Chondrocyte (in vitro differentiated cells): ENCODE results near the gene MUC5AC. TPM values are rescaled to one million over a fixed set of nuclear protein-coding genes. Genes with fewer than 3 reads are reported as not detected.

ENCODE experiments used
- DNase-seq: peaks from one replicate; pipeline ENCODE4 v3.0.0; 2021; ENCODE audit warnings: mixed read lengths, low spot score
- H3K27ac Mint-ChIP-seq: one replicate; pipeline ENCODE4 v1.8.0; 2021; ENCODE audit warnings: mild to moderate bottlenecking, moderate library complexity, mixed read lengths; ENCODE audit not compliant: unreplicated experiment
- H3K27me3 Mint-ChIP-seq: 2 replicates; pipeline ENCODE4 v1.8.0; 2021; ENCODE audit warnings: low read depth, mixed read lengths
- H3K36me3 Mint-ChIP-seq: 2 replicates; pipeline ENCODE4 v1.8.0; 2021; ENCODE audit warnings: low read depth, mixed read lengths
- H3K4me1 Mint-ChIP-seq: 2 replicates; pipeline ENCODE4 v1.8.0; 2021; ENCODE audit warnings: low read depth, mild to moderate bottlenecking, mixed read lengths
- H3K4me3 Mint-ChIP-seq: one replicate; pipeline ENCODE4 v1.8.0; 2021; ENCODE audit warnings: mild to moderate bottlenecking, moderate library complexity, mixed read lengths; ENCODE audit not compliant: unreplicated experiment
- H3K9me3 Mint-ChIP-seq: 2 replicates; pipeline ENCODE4 v1.8.0; 2021; ENCODE audit warnings: low read depth, mixed read lengths
- long read RNA-seq: library from polyadenylated mRNA; stranded (forward); transcript quantifications from one replicate; pipeline ENCODE4 v2.0.0, GENCODE V29; 2021
- total RNA-seq: library from RNA; stranded (reverse); gene quantifications from 3 replicates; pipeline ENCODE4 v1.2.1, GENCODE V29; 2021
- TF ChIP-seq, protein P1 (sequence below): fragments of 200-600 bp; sonication (generic); IDR thresholded peaks from 2 replicates; pipeline ENCODE4 v1.5.0; 2021; ENCODE audit warnings: antibody characterized with exemption, mild to moderate bottlenecking, moderate library complexity

Gene MUC5AC, protein sequence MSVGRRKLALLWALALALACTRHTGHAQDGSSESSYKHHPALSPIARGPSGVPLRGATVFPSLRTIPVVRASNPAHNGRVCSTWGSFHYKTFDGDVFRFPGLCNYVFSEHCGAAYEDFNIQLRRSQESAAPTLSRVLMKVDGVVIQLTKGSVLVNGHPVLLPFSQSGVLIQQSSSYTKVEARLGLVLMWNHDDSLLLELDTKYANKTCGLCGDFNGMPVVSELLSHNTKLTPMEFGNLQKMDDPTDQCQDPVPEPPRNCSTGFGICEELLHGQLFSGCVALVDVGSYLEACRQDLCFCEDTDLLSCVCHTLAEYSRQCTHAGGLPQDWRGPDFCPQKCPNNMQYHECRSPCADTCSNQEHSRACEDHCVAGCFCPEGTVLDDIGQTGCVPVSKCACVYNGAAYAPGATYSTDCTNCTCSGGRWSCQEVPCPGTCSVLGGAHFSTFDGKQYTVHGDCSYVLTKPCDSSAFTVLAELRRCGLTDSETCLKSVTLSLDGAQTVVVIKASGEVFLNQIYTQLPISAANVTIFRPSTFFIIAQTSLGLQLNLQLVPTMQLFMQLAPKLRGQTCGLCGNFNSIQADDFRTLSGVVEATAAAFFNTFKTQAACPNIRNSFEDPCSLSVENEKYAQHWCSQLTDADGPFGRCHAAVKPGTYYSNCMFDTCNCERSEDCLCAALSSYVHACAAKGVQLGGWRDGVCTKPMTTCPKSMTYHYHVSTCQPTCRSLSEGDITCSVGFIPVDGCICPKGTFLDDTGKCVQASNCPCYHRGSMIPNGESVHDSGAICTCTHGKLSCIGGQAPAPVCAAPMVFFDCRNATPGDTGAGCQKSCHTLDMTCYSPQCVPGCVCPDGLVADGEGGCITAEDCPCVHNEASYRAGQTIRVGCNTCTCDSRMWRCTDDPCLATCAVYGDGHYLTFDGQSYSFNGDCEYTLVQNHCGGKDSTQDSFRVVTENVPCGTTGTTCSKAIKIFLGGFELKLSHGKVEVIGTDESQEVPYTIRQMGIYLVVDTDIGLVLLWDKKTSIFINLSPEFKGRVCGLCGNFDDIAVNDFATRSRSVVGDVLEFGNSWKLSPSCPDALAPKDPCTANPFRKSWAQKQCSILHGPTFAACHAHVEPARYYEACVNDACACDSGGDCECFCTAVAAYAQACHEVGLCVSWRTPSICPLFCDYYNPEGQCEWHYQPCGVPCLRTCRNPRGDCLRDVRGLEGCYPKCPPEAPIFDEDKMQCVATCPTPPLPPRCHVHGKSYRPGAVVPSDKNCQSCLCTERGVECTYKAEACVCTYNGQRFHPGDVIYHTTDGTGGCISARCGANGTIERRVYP (N-terminal part only)
- not detected in 3 replicates for total RNA-seq
- long read RNA-seq, result 0 reads

DNA sequence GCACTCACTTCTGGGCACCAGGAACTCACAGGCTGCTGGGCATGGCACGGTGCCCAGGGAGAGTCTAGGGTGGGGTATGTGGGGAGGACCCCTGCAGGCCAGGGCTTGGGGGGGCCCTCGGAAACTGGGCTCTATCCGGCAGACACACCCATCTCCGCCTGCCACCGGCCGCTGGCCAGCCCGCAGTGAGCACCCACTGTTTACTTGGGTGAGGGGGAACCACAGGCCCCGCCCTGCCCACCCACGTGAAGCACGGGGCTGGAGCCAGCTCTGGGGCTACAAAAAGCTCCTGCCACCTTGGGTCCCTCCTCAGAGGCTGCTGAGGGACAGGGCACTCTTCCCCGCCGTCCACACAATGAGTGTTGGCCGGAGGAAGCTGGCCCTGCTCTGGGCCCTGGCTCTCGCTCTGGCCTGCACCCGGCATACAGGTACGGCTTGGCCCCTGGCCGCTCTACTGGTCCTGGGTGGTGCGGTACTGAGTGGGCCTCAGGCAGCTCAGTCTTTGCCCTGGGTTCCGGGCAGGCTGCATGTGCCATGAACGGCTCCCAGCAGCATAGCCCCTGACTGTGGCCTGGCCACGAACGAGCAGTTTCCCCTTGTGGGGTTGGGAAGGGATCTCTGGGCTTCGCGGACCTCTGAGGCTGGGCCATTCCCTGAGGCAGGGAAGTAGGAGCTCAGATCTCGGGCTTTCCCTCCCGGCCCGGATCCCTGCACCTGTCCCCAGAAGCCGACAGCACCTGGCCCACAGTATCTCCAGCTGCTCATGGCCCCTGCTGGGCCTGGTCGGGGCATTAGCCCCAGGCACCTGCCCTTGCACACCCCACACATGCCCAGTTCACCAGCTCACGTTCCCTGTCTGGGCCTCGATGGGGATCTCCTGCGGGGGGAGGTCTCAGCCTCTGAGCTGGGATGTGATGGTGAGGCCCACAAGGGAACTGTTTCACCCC lies at the start of gene MUC5AC:
MUC5AC (plus strand) TSS at position 309 of the 947 bp plus-strand sequence; CDS start at position 356, 47 bp downstream.
- Mint-ChIP-seq H3K27me3 (peaks cover 4% of the 10 kb centered on the region), H3K36me3 (no peaks in the 10 kb centered on the region), H3K9me3 (no peaks in the 10 kb centered on the region), H3K27ac (no peak within 1 kb of the TSS), H3K4me1 (peaks cover 4% of the 10 kb centered on the region), H3K4me3 (no peak within 1 kb of the TSS)
- no peak for DNase-seq
- TF ChIP-seq, protein P1, sequence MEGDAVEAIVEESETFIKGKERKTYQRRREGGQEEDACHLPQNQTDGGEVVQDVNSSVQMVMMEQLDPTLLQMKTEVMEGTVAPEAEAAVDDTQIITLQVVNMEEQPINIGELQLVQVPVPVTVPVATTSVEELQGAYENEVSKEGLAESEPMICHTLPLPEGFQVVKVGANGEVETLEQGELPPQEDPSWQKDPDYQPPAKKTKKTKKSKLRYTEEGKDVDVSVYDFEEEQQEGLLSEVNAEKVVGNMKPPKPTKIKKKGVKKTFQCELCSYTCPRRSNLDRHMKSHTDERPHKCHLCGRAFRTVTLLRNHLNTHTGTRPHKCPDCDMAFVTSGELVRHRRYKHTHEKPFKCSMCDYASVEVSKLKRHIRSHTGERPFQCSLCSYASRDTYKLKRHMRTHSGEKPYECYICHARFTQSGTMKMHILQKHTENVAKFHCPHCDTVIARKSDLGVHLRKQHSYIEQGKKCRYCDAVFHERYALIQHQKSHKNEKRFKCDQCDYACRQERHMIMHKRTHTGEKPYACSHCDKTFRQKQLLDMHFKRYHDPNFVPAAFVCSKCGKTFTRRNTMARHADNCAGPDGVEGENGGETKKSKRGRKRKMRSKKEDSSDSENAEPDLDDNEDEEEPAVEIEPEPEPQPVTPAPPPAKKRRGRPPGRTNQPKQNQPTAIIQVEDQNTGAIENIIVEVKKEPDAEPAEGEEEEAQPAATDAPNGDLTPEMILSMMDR, result no peak

DNA sequence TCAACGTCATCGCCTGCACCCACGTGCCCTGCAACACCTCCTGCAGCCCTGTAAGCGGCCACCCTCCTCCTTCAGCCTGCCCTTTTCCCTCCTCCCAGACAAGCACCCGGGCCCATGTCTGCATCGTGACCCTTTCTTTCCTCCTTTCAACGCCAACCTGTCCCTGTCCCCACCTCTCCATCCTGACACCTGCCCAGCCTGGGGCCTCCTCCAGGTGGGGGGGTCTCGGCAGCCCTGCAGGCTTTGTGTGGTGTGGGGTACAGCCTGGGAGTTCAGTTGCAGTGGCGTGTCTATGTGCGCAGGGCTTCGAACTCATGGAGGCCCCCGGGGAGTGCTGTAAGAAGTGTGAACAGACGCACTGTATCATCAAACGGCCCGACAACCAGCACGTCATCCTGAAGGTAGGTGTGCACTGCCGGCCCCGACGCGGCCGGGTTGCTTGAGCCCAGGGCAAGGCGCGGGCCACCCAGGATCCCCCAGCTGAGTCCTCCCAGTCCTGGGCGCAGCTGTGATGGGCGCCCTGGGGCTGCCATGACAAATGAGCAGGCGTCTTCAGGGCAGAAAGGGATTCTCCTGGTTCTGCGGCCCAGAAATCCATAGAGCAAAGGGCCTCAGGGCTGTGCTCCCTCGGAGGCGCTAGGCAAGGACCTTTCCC lies 49.4 kb upstream of the MUC5AC start:
- H3K27ac Mint-ChIP-seq, result no peak overlapping the region

DNA sequence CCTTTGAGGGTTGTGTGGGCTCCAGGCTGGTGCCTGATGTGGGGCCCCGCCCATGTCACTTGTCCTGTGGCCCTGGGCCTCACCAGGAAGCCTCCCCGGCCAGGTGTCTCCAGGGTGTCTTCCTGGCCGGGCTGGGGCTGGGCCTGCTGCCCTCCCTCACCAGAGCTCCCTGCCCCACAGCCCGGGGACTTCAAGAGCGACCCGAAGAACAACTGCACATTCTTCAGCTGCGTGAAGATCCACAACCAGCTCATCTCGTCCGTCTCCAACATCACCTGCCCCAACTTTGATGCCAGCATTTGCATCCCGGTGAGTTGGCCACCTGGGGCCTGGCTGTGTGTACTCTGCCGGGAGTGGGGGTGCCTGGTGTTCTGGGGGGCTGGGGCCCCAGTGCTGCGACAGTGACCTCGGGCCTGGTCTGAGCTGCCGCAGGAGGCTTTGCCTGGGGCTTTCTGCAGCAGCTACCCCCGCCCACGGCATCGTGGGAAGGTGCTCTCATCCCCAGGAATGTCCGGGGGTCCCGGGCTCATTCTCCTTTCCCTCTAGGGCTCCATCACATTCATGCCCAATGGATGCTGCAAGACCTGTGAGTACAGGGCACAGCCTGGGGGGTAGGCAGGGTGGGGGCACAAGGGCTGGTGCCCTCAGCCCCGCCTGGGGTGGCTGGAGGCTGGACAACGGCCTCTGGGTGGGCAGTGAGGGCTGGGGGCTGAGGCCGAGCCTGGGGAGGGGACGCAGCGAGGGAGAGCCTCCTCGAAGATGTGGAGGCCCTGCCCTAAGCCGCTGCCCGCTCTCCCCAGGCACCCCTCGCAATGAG lies 48.4 kb upstream of the MUC5AC start:
- Mint-ChIP-seq H3K4me1 (no peaks in the 10 kb centered on the region), H3K4me3 (no peak overlapping the region), H3K9me3 (no peaks in the 10 kb centered on the region), H3K27me3 (peaks cover 6% of the 10 kb centered on the region), H3K27ac (no peak overlapping the region), H3K36me3 (no peaks in the 10 kb centered on the region)
- TF ChIP-seq, protein P1, result no peak
- DNase-seq, result peak; percentile 84

More for the DNA sequence above, 49.4 kb upstream of the MUC5AC start:
- Mint-ChIP-seq H3K9me3 (no peaks in the 10 kb centered on the region), H3K4me1 (no peaks in the 10 kb centered on the region), H3K4me3 (no peak overlapping the region), H3K27me3 (peaks cover 6% of the 10 kb centered on the region), H3K36me3 (no peaks in the 10 kb centered on the region)
- TF ChIP-seq, protein P1, result no peak
- DNase-seq, result peak; percentile 69
